Measurements from ENCODE around the gene TMEM170B. TPM values are rescaled to one million over a fixed set of nuclear protein-coding genes. Genes with fewer than 3 reads are reported as not detected.

Gene TMEM170B
- total RNA-seq, 1 experiment from 2014 or later: 1.0 TPM

GRCh38 chr6:11584244-11584643, 46.7 kb downstream of the TMEM170B start:
- no peak for ATAC-seq
- Histone ChIP-seq H4K20me1 (ENCODE audit: insufficient read depth) (no peaks in the 10 kb centered on the region), H3K9me3 (ENCODE audit: control insufficient read depth in 1 of 2, insufficient read depth in 1 of 2, low read depth in 1 of 2, low read length in 2 of 2) (no peaks in the 10 kb centered on the region), H3K4me2 (ENCODE audit: low read length) (no peak overlapping the region), H3K27ac (ENCODE audit: low read depth, low read length) (no peak overlapping the region), H3K9ac (ENCODE audit: low read length) (no peak overlapping the region), H2AFZ (ENCODE audit: low read depth, low read length, poor library complexity, severe bottlenecking) (no peak overlapping the region), H3K4me3 (replicated peaks in 1 of 2; ENCODE audit: low read depth in 1 of 2, low read length in 2 of 2) (no peak overlapping the region), H3K36me3 (ENCODE audit: control insufficient read depth in 1 of 2, insufficient read depth in 2 of 2, low read length in 2 of 2) (no peaks in the 10 kb centered on the region), H3K79me2 (ENCODE audit: insufficient read depth, low read length) (no peaks in the 10 kb centered on the region), H3K9me2 (ENCODE audit: insufficient read depth) (no peaks in the 10 kb centered on the region), H3K4me1 (ENCODE audit: control insufficient read depth in 1 of 2, insufficient read depth in 2 of 2, low read length in 2 of 2) (no peaks in the 10 kb centered on the region), H3K27me3 (ENCODE audit: insufficient read depth, low read length) (no peaks in the 10 kb centered on the region)
- DNase-seq (ENCODE audit: low read depth, low spot score): no peak
- POLR2A ChIA-PET: no interaction called here
- TF ChIP-seq CEBPB (IDR thresholded peaks at IDR 0.05; ENCODE audit: low read depth) (0 out of 2 replicates have a peak, but pooled peaks have one; percentile 21), ELF1 (IDR thresholded peaks at IDR 0.05; ENCODE audit: borderline replicate concordance, low read depth) (no peak), POLR2AphosphoS5 (IDR thresholded peaks at IDR 0.05; ENCODE audit: low read depth, low read length) (no peak)
- intact Hi-C loops (cut with micrococcal nuclease): no loop called here
- BruUV-seq (replicated peaks): no TSS peak
- RAD21 ChIA-PET (ENCODE audit: low non-redundant PET in 1 of 2, low total read pairs in 2 of 2, uncharacterized antibody in 2 of 2, unreplicated experiment in 2 of 2): no interaction called here
- CTCF ChIA-PET: interaction anchor here (1.0 to 2.3 kb wide), 7 partner anchors 9 to 1019 kb away, joined by 3 to 9 read pairs (median 4); partner anchors contain the start of gene EDN1

GRCh38 chr6:11585426-11586016, 48.0 kb downstream of the TMEM170B start:
- H4K20me1 ChIP-seq (ENCODE audit: insufficient read depth): no peaks in the 10 kb centered on the region
- H3K9me2 ChIP-seq (ENCODE audit: insufficient read depth): no peaks in the 10 kb centered on the region
- H2AFZ ChIP-seq (ENCODE audit: low read depth, low read length, poor library complexity, severe bottlenecking): no peak overlapping the region
- TF ChIP-seq CTCF (IDR thresholded peaks at IDR 0.05 in 2 of 3, conservative IDR thresholded peaks at IDR 0.05 in 1 of 3; ENCODE audit: borderline replicate concordance in 1 of 3, insufficient read depth in 1 of 3, low read depth in 2 of 3, low read length in 2 of 3): peak; percentile 48 to 76 (median 71)
- TF ChIP-seq ZNF274 (IDR thresholded peaks at IDR 0.05; ENCODE audit: low read depth, low read length): no peak
- TF ChIP-seq REST (IDR thresholded peaks at IDR 0.05; ENCODE audit: low read depth): no peak
- TF ChIP-seq RAD21 (IDR thresholded peaks at IDR 0.05; ENCODE audit: low read depth): peak; percentile 75
- H3K4me1 ChIP-seq (ENCODE audit: control insufficient read depth in 1 of 2, insufficient read depth in 2 of 2, low read length in 2 of 2): no peaks in the 10 kb centered on the region
- no peak overlapping the region for H3K27ac ChIP-seq (ENCODE audit: low read depth, low read length)
- no TSS peak for BruUV-seq (replicated peaks)
- H3K9ac ChIP-seq (ENCODE audit: low read length): no peak overlapping the region
- RAD21 ChIA-PET (ENCODE audit: low non-redundant PET in 1 of 2, low total read pairs in 2 of 2, uncharacterized antibody in 2 of 2, unreplicated experiment in 2 of 2): no interaction called here
- CTCF ChIA-PET: interaction anchor here (1.0 to 2.3 kb wide), 7 partner anchors 10 to 1018 kb away, joined by 3 to 9 read pairs (median 4); partner anchors contain the start of gene EDN1
- no peaks in the 10 kb centered on the region for H3K9me3 ChIP-seq (ENCODE audit: control insufficient read depth in 1 of 2, insufficient read depth in 1 of 2, low read depth in 1 of 2, low read length in 2 of 2)
- ATAC-seq (peak; percentile 63; the same call in 1 of the 2 replicates), DNase-seq (ENCODE audit: low read depth, low spot score) (peak; percentile 44)
- intact Hi-C loops (cut with micrococcal nuclease): loop anchor here (1.0 to 5.0 kb wide), 4 partner anchors 649 to 1307 kb away; no protein-coding TSS in a partner anchor
- no peaks in the 10 kb centered on the region for H3K36me3 ChIP-seq (ENCODE audit: control insufficient read depth in 1 of 2, insufficient read depth in 2 of 2, low read length in 2 of 2)
- H3K4me2 ChIP-seq (ENCODE audit: low read length): no peak overlapping the region
- POLR2A ChIA-PET: no interaction called here
- no peaks in the 10 kb centered on the region for H3K27me3 ChIP-seq (ENCODE audit: insufficient read depth, low read length)
- no peaks in the 10 kb centered on the region for H3K79me2 ChIP-seq (ENCODE audit: insufficient read depth, low read length)
- H3K4me3 ChIP-seq (replicated peaks in 1 of 2; ENCODE audit: low read depth in 1 of 2, low read length in 2 of 2): no peak overlapping the region

Measured in HCT116 (cell line).